GM12872 (cell line): ENCODE measurements around the gene CUTA.

Experiments used
- CTCF ChIP-seq: IDR thresholded peaks from 3 replicates; pipeline ENCODE4 v1.5.1; 2011; ENCODE audit warnings: low read depth, mild to moderate bottlenecking, low read length, moderate library complexity; ENCODE audit not compliant: insufficient read depth

CUTA gene

GRCh38 chr6:33443619-33444504 lies 26.0 kb upstream of the CUTA start:
- no peak for TF ChIP-seq CTCF

- no peak for TF ChIP-seq CTCF
Measured at GRCh38 chr6:33443025-33443424, 25.1 kb upstream of the CUTA start.

GRCh38 chr6:33442283-33442682 lies 24.4 kb upstream of the CUTA start:
- no peak for TF ChIP-seq CTCF

- TF ChIP-seq CTCF, result no peak
Measured at GRCh38 chr6:33441457-33441856, 23.6 kb upstream of the CUTA start.

GRCh38 chr6:33440649-33441309 lies 22.9 kb upstream of the CUTA start:
- TF ChIP-seq CTCF, result no peak

GRCh38 chr6:33439956-33440648 lies 22.2 kb upstream of the CUTA start:
- TF ChIP-seq CTCF, result no peak

GRCh38 chr6:33438978-33439594 lies 21.2 kb upstream of the CUTA start:
- TF ChIP-seq CTCF, result no peak
